Measurements from ENCODE around the gene MEAF6.

The MEAF6 gene

DNA sequence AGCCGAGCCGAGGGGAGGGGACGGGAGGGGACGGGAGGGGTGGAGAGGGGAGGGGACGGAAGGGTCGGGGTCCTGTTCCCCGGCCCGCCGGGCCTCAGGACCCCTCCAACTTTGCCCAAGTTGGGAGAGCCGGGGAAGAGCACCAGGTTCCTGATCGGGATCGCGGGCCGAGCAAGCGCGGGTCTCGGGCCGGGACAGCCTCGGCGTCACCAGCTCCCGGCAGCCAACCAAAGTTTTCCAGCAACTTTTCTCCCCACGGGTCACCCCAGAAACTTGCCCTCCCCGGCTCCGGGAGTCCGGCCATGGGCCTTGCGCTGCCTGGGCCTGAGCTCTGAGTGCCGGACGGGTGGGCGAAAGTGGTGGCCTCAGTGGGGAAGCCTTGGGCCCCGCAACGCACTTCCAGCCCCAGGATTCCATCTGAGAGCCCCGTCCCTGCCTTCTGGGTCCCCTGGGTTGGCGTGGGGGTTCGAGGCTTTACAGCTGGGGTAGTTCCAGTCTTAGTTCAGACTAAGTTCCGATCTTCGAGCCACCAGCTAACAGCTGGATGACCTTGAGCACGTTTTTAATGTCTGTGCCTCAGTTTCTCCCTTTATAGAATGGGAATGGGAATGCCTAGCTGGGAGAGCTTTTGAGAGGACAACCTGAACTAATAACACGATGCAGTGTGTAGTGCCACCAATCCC is 39.7 kb downstream of the MEAF6 start:
- H3K4me1 Mint-ChIP-seq, result peaks cover 53% of the 10 kb centered on the region
- peaks cover 54% of the 10 kb centered on the region for H3K36me3 Mint-ChIP-seq
- ATAC-seq (no peak), DNase-seq (ENCODE audit: low spot score in 2 of 2) (peak in 1 of 2 donors; percentile 78)
- H3K9me3 Mint-ChIP-seq, result no peaks in the 10 kb centered on the region
- H3K4me3 Mint-ChIP-seq, result peak overlapping the region; percentile 95
- peak overlapping the region; percentile 97 for H3K27ac Mint-ChIP-seq

DNA sequence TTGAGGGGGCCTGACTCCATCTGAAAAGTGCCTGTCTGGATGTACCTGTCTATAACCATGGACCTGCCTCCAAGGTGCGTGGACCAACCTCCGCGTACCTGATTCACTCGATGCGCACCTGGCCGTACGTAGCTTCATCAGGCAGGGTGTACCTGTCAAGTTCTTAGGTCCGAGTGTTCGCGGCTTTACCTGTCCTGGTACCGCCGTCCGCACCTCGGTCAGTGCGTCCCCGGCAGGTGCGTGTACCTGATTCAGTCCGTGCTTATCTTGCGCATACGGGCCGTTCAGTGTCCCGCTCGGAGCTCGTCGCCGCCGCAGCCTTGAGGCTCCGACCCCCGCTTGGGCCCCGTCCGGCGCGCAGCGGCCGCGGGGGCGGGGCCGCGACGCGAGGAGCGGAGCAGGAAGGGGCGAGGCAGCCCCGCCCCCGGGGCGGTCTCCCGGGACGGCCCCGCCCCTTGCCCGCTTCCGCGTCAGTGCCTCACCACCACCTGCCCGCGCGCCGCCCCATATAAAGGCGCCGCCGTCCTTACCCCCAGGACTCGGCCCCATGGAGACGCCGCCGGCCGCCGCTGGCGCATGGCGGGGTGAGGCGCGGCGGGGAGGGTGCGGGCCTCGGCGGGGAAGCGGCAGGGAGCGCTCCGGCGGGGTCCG is 40.4 kb downstream of the MEAF6 start, which contains the start of gene ZC3H12A:
Gene ZC3H12A, plus strand, starts transcription at position 535 of the 651 bp plus-strand sequence. CDS start 917 bp downstream, outside the sequence.
- DNase-seq (ENCODE audit: low spot score in 2 of 2) (peak; percentile 94 to 95), ATAC-seq (peak; percentile 72)
- Mint-ChIP-seq H3K36me3 (peaks cover 47% of the 10 kb centered on the region), H3K9me3 (no peaks in the 10 kb centered on the region), H3K27ac (peak within 1 kb of the TSS; percentile 97), H3K4me3 (peak within 1 kb of the TSS; percentile 95), H3K4me1 (peaks cover 53% of the 10 kb centered on the region)

DNA sequence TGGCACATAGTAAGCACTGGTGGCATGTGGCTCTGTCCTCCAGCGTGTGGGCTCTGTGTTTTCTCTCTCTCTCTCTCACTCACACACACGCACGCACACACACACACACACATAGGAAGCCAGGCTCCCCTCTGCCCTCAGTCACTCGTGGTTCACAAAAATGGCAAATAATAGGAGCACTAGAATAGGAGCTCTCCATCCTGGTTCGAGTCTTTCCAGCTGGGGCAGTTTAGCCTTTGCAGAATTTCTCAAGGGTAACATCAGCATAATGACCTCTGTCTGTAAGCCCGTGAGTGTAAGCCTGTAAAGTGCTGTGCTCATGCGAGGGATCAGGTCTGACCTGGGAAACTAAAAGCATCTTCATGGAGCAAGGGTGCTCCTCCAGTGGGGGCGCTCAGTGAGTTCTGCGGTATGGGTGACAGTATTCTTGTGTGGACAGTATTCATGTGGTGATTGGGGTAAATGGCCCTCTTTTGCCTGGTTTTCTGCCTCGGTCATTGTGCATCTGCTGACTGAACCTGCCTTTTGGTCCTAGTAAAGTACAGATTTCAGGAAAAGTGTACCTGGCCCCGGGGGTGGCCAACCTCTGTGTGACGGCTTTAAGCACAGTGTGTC is 41.0 kb downstream of the MEAF6 start:
- Mint-ChIP-seq H3K4me1 (peaks cover 48% of the 10 kb centered on the region), H3K27ac (peak overlapping the region; percentile 88), H3K36me3 (peaks cover 41% of the 10 kb centered on the region), H3K4me3 (peak overlapping the region; percentile 95), H3K9me3 (no peaks in the 10 kb centered on the region)
- DNase-seq (ENCODE audit: low spot score in 2 of 2) (peak in 1 of 2 donors; percentile 78), ATAC-seq (peak; percentile 20)

DNA sequence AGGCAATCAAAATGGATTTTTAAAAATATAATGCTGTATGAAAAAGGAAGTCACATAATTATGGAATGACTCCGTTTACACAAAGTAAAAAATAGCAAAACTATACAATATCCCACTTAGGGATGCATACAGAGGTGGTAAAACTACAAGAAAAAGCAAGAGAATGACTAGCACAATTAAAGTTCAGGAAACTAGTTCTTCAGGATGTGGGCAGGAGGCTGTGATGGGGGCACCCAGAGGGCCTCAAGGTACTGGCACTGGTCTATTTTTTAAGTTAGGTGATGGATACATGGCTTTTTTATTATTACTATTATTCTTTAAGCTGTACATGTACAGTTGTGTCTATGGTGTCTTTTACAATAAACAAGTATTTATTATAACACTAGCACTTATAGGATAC is 41.6 kb downstream of the MEAF6 start:
- DNase-seq (ENCODE audit: low spot score in 2 of 2) (no peak), ATAC-seq (no peak)
- peaks cover 43% of the 10 kb centered on the region for H3K4me1 Mint-ChIP-seq
- H3K4me3 Mint-ChIP-seq, result peak overlapping the region; percentile 95
- peak overlapping the region; percentile 88 for H3K27ac Mint-ChIP-seq
- no peaks in the 10 kb centered on the region for H3K9me3 Mint-ChIP-seq
- H3K36me3 Mint-ChIP-seq, result peaks cover 35% of the 10 kb centered on the region

DNA sequence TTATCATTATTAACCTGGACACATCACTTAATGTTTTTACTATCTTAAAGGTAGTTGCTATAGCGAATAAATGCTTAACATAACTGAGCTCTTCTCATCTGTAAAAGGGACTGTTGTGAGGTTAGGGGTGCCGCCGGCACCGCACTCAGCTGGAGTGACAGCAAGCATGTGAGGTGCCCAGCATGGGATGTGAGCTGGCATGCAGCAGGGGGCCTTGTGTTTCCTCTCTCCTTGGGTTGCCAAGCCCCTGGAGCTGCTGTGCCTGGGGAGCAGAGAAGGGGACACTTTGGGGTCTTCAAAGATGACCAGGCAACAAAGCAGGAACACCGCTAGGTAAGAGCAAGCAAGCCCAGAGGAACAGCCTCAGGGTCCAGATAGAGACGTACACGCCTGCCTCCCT is 42.3 kb downstream of the MEAF6 start:
- Mint-ChIP-seq H3K9me3 (no peaks in the 10 kb centered on the region), H3K27ac (peak overlapping the region; percentile 88), H3K4me3 (peak overlapping the region; percentile 95), H3K36me3 (peaks cover 28% of the 10 kb centered on the region), H3K4me1 (peaks cover 39% of the 10 kb centered on the region)
- no peak for DNase-seq (ENCODE audit: low spot score in 2 of 2)
- no peak for ATAC-seq

DNA sequence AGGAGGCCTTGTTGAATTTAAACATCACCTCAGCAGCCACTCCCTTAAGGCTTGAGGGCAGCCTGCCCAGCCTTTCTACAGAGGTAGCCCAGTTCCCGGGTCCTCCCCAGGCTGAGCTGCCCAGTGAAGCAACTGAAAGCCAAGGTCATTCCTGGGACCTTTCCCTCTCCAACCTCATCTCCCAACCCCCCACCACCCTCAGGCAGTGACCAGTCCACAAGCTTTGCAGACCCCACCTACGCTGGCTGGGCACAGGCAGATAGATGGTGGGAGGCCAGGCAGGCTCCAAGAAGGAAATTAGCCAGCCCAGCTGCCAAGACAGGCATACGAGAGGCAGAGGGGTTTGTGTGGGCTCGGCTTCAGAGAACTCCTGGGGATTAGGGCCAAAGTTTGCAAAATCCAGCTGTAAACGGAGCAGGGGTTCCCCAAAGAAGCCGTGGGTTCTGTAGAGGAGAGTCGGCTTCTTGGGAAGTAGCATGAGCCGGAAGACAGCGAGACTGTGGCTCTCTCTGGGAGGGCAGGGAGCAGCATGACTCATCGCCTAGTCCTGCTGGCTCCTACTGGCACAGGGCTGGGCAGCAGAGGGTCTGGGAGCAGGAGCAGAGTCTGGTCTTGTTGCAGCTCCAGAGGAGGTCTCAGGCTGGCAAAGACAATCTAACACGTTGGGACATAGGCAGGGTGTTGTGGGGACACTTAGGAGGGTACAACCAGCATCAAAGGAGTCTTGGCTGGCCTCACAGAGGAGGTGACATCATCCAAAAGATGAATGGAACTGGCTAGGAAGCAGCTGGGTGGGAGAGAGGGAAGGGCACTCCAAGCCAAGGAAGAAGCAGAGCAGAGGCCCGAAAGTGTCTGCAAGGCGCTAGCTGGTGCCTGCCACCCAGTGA is 43.0 kb downstream of the MEAF6 start:
- Mint-ChIP-seq H3K27ac (peak overlapping the region; percentile 88), H3K4me3 (peak overlapping the region; percentile 95), H3K36me3 (peaks cover 21% of the 10 kb centered on the region), H3K9me3 (no peaks in the 10 kb centered on the region), H3K4me1 (peaks cover 34% of the 10 kb centered on the region)
- DNase-seq (ENCODE audit: low spot score in 2 of 2) (no peak), ATAC-seq (no peak)

DNA sequence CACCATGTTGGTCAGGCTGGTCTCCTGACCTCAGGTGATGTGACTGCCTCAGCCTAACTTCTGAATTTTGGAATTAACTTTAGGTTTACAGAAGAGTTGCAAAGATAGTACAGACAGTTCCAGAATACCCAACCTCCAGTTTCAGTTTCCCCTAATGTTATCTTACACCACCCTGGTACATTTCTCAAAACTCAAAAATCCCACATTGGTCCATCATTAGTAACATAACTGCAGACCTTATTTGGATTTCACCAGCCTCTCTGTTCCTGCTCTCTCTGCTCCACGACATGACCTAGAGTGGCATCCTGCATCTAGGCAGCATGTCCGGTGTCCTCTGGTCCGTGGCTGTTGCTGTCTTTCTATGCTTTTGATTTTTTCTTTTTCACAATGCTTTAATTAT is 45.2 kb downstream of the MEAF6 start:
- ATAC-seq (no peak), DNase-seq (ENCODE audit: low spot score in 2 of 2) (no peak)
- Mint-ChIP-seq H3K4me3 (no peak overlapping the region), H3K9me3 (no peaks in the 10 kb centered on the region), H3K27ac (no peak overlapping the region), H3K36me3 (no peaks in the 10 kb centered on the region), H3K4me1 (peaks cover 34% of the 10 kb centered on the region)

DNA sequence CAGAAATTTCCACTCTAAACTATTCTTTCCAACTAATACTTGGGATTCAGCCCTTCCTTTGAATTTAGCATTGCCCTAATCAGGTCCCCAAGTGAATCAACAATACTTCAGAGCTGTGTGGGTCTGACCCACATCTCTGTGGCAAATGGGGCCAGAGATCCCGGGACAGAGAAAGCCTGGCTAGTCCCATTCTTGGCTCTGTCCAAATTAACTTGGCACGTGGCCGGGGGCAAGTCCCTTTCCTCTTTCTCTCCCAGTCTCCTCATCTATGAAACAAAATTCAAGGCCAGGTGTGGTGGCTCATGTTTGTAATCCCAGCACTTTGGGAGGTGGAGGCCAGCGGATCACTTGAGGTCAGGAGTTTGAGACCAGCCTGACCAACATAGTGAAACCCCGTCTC is 46.5 kb downstream of the MEAF6 start:
- Mint-ChIP-seq H3K27ac (no peak overlapping the region), H3K4me3 (no peak overlapping the region), H3K4me1 (peaks cover 26% of the 10 kb centered on the region), H3K36me3 (no peaks in the 10 kb centered on the region), H3K9me3 (no peaks in the 10 kb centered on the region)
- DNase-seq (ENCODE audit: low spot score in 2 of 2), result no peak
- ATAC-seq, result no peak

DNA sequence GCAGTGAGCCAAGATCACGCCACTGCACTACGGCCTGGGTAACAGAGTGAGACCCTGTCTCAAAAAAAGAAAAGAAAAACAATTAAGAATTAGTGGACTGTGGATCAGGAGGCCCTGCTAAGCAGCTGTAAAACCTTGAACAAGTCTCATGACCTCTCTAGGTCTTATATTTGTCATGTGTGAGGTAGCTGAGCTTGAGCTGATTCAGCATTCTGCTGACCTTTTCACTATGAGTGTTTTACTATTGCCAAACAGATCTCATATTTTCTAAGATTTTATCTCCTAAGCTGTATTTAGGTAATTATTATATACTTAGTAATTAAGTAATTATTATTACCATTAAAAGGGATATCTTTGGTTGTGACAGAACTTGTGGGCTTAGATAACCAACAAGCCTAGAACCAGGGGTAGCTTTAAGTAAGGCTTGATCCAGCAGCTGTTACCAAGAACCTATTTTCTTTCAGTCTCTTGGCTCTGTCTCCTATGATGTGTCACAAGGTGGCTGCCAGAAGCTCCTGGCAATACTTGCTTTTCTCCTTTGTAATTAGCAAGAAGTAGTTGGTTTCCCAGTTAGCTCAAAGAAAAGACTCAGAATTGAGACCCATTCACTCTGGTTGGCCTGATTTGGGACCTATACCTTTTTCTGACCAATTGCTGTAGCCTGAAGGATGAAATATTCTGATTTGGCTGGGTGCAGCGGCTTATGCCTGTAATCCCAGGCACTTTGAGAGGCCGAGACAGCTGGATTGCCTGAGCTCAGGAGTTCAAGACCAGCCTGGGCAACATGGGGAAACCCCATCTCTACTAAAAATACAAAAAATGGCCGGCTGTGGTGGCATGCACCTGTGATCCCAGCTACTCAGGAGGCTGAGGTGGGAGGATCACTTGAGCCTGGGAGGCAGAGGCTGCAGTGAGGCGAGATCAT is 48.7 kb downstream of the MEAF6 start:
- Mint-ChIP-seq H3K9me3 (no peaks in the 10 kb centered on the region), H3K36me3 (no peaks in the 10 kb centered on the region), H3K27ac (no peak overlapping the region), H3K4me1 (peaks cover 7% of the 10 kb centered on the region), H3K4me3 (no peak overlapping the region)
- DNase-seq (ENCODE audit: low spot score in 2 of 2), result no peak
- peak; percentile 64 for ATAC-seq

DNA sequence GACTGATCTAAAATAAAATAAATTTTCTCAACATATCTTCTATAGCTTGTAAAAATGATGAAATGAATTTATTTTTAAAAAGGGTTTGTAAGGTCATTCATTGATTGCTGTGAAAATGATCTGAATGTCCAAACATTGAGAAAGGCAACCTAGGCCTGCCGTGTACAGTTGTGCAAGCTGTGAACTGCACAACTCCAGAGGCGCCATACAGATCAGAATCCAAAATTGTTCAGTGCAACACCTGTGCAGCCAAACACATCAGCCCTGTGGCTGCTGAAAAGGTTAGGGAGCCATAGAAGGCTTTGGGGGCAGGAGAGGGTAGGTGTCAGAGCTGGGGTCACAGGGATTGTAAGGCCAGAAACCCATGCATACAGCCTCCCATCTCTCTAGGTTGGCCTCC is 50.1 kb downstream of the MEAF6 start:
- no peak overlapping the region for H3K27ac Mint-ChIP-seq

DNA sequence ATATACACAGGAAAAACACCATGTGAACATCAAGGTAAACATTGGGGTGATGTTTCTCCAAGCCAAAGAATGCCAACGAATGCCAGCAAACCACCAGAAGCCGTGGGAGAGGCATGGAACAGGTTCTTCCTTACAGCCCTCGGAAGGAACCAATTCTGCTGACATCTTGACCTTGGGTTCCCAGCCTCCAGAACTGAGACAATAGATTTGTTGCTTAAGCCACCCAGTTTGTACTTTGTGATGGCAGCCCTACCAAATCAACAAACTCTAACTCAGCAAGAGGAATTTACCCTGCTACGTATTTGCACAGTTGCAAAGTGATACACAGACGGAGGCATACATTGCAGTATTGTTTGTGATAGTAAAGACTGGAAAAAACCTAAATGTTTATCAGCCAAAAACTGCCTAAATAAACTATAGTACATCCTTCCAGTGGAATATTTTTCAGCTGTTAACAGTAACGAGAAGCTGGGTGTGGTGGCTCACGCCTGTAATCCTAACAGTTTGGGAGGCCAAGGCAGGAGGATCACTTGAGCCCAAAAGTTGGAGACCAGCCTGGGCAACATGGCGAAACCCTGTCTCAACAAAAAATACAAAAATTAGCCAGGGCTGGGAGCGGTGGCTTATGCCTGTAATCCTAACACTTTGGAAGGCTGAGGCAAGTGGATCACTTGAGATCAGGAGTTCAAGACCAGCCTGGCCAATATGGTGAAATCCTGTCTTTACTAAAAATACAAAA is 52.7 kb downstream of the MEAF6 start:
- ATAC-seq (no peak), DNase-seq (ENCODE audit: low spot score in 2 of 2) (no peak)
- Mint-ChIP-seq H3K27ac (no peak overlapping the region), H3K36me3 (no peaks in the 10 kb centered on the region), H3K9me3 (no peaks in the 10 kb centered on the region), H3K4me3 (no peak overlapping the region), H3K4me1 (no peaks in the 10 kb centered on the region)

More for the DNA sequence above, 50.1 kb downstream of the MEAF6 start:
- ATAC-seq (no peak), DNase-seq (ENCODE audit: low spot score in 2 of 2) (no peak)
- H3K4me1 Mint-ChIP-seq, result peaks cover 3% of the 10 kb centered on the region
- no peak overlapping the region for H3K4me3 Mint-ChIP-seq
- no peaks in the 10 kb centered on the region for H3K9me3 Mint-ChIP-seq
- H3K36me3 Mint-ChIP-seq, result no peaks in the 10 kb centered on the region

DNA sequence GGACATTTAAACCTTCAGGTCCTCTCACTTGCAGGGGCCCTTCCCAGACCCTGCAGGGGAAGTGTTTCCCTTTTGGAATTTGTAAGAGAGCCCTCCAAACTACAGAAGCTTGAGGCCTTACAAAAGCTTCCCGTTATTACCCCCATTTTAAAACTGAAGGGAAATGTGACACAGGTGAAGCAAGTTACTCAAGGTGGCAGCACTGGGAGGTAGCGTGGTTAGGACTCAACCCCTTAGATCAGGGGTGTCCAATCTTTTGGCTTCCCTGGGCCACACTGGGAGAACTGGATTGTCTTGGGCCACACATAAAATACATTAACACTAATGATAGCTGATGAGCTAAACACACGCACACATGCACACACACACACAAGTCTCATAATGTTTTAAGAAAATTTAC is 56.0 kb downstream of the MEAF6 start:
- DNase-seq (ENCODE audit: low spot score in 2 of 2), result no peak
- H3K4me1 Mint-ChIP-seq, result peaks cover 7% of the 10 kb centered on the region
- no peak overlapping the region for H3K27ac Mint-ChIP-seq

DNA sequence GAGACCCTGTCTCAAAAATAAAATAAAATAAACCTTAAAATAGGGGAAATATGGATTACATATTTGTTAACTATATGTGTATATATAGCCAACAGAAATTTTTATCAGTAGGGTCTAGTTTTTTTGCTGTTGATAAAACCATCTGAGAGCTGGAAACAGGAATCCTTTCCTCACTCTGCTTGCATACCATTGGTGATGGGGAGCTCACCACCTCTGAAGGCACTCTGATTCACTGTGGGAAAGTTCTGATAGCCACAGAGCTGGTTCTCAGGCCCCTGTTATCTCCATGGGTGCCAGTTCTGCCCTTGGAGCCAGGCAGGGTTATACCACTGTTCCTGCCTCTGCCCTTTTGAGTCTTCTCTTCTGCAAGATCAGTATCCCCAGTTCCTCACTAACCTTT is 58.0 kb downstream of the MEAF6 start:
- peaks cover 7% of the 10 kb centered on the region for H3K4me1 Mint-ChIP-seq
- H3K36me3 Mint-ChIP-seq, result peaks cover 9% of the 10 kb centered on the region
- no peaks in the 10 kb centered on the region for H3K9me3 Mint-ChIP-seq
- H3K27ac Mint-ChIP-seq, result peak overlapping the region; percentile 40
- ATAC-seq, result no peak
- H3K4me3 Mint-ChIP-seq, result no peak overlapping the region
- DNase-seq (ENCODE audit: low spot score in 2 of 2), result no peak

More for the DNA sequence above, 56.0 kb downstream of the MEAF6 start:
- Mint-ChIP-seq H3K36me3 (peaks cover 9% of the 10 kb centered on the region), H3K9me3 (no peaks in the 10 kb centered on the region), H3K4me3 (no peak overlapping the region)
- ATAC-seq, result no peak

DNA sequence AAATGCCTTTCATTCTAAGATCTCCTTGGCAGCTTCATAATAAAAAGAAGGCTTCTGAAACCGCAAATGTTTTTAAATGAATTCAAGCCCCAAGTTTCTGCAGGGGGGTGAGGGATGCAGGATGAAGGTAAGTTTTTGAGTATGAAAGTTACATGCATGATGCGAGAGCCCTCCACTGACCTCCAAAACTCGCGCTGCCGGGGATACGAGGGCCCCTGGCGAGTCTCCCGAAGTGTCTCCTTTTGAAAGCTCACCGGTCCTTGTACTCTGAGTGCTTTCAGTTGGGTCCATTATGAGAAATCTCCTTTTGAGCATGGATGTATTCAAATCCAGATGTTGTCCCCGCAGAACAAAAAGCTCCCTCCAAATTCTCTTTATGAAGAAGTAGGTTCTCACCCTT is 59.0 kb downstream of the MEAF6 start:
- Mint-ChIP-seq H3K9me3 (no peaks in the 10 kb centered on the region), H3K27ac (peak overlapping the region; percentile 62), H3K36me3 (peaks cover 9% of the 10 kb centered on the region), H3K4me3 (no peak overlapping the region), H3K4me1 (peaks cover 8% of the 10 kb centered on the region)
- no peak for DNase-seq (ENCODE audit: low spot score in 2 of 2)
- ATAC-seq, result no peak
